Ureter (tissue), 1 donor: Measurements from ENCODE around the gene FCRLA. TPM values are rescaled to one million over a fixed set of nuclear protein-coding genes. Genes with fewer than 3 reads are reported as not detected.
A peak's percentile ranks its signal among the peaks of the same experiment; 100 is the strongest.

Source experiments
- DNase-seq: peaks from one replicate; pipeline ENCODE4 v3.0.0-alpha.2; 2020; ENCODE audit warnings: low spot score
- total RNA-seq: library from RNA; stranded (reverse); gene quantifications from one replicate; pipeline ENCODE4 v1.2.4, GENCODE V29; 2023
- donor health status: DM: yes; HTN: yes; CAD: no.

The FCRLA gene
- total RNA-seq, 1 donor from 2014 or later = 0.75 TPM

GRCh38 chr1:161731981-161732718 is 25.1 kb downstream of the FCRLA start:
- DNase-seq = no peak

GRCh38 chr1:161733526-161733925 is 26.5 kb downstream of the FCRLA start:
- no peak for DNase-seq

GRCh38 chr1:161735837-161736236 is 28.8 kb downstream of the FCRLA start:
- no peak for DNase-seq

DNA sequence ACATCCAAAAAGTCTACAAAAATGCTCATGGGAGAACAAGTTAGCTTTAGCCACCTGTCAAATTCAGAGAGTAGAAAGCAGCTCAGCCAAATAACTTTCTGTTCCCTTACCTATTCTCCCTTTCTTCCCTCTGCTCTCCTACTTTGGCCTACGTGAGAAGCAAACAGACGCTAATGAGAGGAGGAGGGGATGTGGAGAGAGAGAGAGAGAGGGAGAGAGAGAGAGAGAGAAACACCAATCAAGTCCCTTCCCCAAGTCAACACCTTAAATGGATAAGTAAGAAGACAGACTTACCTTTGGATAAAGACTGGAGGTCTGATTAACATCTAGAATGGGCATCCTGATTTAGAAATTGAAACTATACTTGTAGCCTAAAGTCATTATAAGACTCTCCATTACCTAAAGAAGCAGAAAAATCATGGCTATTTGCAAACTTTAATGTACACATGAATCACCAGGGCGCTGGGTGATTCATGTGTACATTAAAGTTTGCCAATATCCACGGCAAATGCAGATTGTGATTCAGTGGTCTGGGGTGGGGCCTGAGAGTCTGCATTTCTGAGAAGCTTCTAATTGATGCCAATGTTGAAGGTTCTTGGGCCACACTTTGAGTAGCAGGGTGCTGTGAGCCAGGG is 29.4 kb downstream of the FCRLA start:
- DNase-seq = no peak

DNA sequence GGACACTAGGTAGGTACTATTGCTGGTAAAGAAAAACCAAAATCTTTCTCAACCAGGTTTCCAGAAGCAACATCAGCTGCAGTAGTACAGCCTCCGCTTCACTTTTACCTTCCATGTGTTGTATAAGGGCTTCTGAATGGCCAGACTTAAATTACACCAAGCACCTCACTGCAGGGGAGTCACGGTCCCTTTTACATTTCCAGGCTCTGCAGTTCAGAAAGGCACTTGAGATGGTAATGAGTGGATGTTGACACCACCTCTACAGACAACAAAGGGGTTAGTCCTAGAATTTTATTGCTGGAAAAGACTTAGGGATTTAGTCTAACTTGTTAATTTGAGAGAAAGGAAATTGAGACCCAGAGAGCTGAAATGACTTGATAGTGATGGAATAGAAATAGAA is 30.6 kb downstream of the FCRLA start:
- no peak for DNase-seq

DNA sequence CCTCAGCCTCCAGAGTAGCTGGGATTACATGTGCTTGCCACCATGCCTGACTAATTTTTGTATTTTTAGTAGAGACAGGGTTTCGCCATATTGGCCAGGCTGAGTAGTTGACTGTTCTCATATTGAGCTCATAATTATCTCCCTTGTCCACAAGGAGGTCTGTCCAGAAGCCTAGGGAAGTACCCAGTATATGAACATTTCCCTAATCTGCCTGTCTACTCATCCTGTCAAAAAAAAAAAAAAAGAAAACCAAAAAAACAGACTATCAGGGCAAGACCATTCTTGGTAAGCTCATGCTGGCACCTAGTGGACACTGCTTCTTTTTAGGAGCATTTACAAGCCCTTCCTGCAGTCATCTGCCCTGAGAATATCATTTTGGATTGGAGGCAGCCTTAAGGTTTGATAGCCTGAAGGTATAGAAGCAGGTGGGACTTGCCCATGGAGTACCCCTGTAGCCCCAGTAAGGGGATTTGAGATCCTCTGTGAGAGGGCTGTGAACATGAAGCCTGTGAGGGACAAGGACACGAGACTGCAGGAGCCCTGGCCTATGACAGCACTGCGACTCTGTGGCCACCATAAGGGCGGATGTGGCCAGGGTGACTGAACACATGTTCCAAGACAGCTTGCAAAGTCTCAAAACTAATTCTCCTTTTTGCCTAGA is 31.7 kb downstream of the FCRLA start:
- peak; percentile 54 for DNase-seq

DNA sequence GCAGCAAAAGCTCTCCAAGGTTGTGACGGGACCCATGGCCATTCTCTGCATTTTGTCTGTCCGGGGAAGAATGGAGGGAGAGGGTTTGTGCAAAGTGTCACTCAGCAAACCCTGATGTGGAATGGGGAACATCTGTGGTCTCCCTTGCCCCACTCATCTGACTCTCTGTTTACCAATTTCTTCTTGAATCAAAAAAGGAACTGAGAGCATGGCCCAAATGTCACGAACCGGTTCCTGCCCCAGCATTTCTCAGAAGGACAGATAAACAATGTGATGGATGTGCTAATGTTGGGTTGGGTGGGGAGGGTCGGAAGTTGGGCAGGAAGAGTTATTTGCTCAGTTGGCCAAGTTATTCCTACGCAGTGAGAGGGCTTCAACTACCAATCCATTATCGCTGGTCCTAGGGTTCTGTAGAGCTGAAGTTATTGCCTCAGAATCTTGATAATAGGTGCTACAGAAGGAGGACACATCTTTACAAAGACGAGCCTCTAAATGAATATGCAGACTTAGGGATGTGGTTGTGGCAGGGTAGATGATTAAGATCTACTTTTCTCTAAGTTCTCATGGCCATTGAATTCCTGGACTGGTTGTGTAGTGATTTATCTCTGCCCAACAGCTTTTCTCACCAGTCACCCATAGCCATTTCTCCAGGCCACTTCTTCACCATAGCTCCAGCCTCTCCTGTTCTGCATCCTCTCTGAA is 33.0 kb downstream of the FCRLA start:
- no peak for DNase-seq

DNA sequence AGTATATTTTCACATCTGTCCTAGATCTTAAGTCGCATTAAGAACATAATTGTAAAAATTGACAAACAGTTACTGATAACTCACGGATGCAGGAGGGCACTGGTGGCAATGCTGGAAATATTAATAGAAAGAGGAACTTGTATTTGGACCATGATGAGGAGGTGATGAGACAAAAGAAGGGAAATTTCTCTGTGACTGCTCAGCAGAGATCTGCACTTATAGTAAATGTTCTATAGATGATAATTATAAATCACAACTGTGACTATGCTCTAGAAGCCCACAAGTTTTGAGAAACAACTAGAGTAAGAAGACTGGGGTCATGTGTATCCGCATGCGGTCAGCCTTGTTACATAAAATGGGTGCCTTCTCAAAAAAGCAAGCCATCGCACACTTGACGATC is 33.9 kb downstream of the FCRLA start:
- no peak for DNase-seq

DNA sequence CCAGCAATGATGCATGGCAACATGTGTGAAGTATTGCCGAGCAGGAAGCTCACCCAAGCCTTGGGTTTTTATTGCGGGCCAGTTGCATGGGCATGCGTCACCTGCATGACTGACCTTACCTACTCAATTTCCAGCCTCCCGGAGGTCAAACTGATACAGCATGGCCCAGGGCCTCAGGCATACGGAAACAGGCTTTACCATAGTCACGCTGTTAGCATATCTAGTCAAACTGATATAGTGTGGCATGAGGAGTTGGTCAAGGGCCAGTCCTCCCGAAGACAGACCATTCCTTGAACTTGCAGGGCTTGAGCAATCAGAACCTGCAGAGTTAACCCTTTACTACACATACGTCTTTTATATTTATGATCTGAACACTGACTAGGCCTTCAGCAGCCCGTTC is 36.2 kb downstream of the FCRLA start:
- DNase-seq = no peak

- no peak for DNase-seq
Measured at GRCh38 chr1:161747801-161748200, 40.8 kb downstream of the FCRLA start.

DNA sequence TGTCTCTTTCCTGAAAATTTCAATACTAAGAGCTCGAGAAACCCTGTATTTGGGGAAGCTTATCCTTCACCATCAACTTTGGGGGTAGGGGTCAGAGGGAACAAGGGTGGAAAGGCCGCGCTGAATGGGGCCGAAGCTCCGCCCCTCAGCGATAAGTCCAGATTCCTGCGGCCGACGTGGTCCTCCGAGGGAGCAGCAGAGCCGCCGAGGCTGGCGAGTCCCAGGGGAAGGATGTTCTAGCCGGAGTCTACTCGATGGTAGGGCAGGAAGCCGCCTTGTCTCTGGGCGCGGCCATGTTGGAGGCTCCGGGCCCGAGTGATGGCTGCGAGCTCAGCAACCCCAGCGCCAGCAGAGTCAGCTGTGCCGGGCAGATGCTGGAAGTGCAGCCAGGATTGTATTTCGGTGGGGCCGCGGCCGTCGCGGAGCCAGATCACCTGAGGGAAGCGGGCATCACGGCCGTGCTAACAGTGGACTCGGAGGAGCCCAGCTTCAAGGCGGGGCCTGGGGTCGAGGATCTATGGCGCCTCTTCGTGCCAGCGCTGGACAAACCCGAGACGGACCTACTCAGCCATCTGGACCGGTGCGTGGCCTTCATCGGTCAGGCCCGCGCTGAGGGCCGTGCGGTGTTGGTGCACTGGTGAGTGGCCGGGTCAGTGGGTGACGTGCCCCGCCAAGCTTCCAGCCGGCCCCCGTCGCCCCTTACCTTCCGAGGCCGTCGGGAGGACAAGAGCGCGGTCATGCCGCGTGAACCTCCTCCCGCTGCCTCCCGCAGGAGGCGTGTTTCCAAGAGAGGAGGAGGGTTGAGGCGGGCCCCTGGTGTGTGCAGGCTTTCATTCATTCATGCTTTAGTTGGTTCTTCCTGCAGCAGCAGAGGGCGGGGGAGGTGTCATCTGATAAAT is 42.7 kb downstream of the FCRLA start, which contains the start of gene DUSP12:
DUSP12 (plus strand) TSS at position 278 of the 899 bp plus-strand sequence; CDS start at position 294, 16 bp downstream.
- DNase-seq = peak; percentile 94

DNA sequence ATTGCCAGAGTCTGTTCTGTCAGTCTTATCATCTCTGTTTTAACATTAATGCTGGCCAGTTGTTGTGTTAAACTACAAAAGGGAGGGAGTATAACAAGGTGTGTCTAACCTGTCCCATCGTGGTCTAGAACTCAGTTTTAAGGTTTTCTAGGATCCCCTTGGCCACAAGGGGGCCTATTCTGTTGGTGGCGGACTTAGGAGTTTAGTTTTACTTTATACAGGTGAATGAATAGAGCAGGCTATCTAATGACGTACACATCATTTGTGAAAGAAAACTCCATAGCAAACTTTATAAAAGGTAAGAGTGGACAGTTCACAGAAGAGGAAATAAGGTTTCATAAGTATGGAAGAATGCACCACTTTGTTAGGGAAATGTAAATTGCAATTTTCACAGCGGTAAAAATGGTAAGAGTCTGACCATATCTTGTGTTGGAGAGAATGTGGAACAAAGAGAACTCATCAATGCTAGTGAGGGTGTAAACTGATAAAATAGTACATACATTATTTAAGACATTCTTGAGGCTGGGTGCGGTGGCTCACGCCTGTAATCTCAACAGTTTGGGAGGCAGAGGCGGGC is 56.6 kb downstream of the FCRLA start:
- no peak for DNase-seq

Other genes starting within 250 kb of the FCRLA start
- gene FCGR2A, start 201.8 kb upstream of the FCRLA start, total RNA-seq = 18.5 TPM
- gene HSPA6, start 182.7 kb upstream of the FCRLA start, total RNA-seq = 2.9 TPM
- 6.8 TPM for gene FCGR3A, start 157.4 kb upstream of the FCRLA start, total RNA-seq
- gene FCGR3B, start 76.1 kb upstream of the FCRLA start, total RNA-seq = 1.6 TPM
- gene FCGR2B, start 44.1 kb upstream of the FCRLA start, total RNA-seq = 11.6 TPM
- 3.9 TPM for gene FCRLB, start 14.3 kb downstream of the FCRLA start, total RNA-seq
- gene DUSP12, start 42.6 kb downstream of the FCRLA start, total RNA-seq = 21.9 TPM
- 39.4 TPM for gene ATF6, start 59.1 kb downstream of the FCRLA start, total RNA-seq